Activated naive CD4-positive, alpha-beta T cell (primary cell): Measurements from ENCODE around the gene CAPN13.

ENCODE experiments used
- DNase-seq, 4 experiments: peaks; one replicate each; lab custom pipeline; 2025; lab: John Stamatoyannopoulos, UW

CAPN13 gene

DNA sequence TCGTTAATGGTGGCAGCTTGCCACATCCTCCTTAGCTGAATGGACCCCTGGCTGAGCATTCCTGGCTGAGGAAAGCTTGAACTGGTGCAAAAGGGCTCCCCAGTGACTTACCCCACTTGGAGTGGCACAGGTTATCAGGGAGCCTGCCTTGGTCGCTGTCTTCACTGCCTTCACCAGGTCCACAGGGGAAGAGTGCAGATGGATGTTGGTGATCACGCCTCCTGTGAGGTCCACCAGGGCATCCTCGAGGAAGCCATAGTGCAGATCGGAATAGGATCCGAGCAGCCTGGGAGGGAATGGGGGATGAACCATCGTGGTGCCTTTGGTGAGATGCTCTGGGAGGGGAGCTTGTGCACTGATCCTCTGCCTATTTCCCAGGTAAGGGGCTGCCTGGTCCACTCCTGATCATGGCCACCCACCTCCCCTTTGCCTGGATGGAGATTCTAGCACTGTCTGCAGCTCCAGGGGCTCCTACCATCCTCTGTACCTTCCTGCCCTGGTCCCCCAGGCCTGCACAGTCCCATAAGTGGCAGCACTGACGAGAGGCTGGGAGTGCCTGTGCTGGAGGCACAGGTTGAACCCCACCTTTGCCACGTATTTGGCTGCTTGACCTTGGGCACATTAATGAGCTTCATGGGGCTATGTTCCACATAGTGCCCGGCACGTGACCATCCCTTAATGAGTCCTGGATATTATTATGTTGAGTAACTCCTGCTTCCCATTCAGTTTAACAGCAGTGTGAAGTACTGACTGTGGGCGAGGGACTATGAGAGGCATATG, 43.0 kb downstream of the CAPN13 start:
- no peak for DNase-seq

DNA sequence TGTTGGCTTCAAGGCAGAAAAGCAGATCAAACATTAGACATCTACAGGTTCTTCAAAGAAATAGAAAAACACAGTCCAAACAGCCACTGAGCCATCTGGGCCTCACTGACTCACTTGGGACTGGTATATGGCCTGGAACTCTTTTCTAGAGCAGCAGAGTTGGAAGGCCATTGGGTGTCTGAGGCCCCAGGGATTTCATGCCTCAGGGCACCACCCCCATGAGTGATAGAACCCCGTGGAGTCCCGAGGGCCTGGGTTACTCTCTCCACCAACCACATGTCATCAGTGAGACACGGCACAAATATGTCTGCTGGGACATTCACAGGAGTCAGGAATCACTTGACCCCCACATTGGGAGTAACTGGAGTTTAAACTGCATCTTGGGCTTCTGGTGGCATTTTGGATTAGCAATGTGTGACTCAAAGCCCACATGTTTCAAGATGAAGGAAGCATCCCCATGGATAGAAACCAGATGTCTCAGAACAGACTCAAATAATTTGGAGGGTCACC, 44.0 kb downstream of the CAPN13 start:
- no peak for DNase-seq

DNA sequence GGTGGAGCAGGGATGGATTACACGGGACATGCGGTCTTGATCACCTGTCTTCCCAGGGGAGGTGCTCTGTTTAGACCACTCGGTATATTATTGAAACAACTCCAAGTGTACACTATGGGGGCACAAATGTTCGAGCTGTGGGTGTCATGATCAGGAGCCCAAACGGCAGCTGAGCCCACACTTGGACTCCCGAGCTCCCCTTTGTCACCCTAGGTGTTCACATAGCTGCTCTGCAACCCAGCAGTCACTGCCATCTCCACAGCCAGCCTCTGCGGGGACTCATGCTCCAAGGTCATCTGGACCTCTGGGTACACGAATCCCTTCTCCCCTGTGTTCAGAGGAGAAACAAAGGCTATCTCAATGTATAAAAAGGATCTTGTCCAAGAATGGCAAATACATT, 46.0 kb downstream of the CAPN13 start:
- no peak for DNase-seq

DNA sequence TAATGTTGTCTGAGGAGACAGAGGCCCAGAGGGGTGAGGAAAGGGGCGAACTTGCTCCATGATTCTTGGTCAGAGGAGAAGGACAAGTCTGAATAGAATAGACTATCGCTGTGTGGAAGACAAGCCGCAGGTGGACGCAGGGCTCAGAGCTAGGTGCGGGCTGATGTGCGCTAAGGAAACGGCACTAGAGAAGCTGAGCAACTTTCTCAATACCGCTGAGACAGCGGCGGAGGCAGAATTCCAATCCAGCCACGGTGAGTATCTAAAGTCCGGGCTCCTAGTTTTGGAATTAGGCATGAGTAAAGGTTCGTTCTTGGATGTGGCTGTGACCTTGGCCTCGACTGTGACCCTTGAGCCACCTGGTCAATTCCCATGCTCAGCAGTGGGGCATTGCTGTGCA, 47.8 kb downstream of the CAPN13 start:
- DNase-seq = no peak

DNA sequence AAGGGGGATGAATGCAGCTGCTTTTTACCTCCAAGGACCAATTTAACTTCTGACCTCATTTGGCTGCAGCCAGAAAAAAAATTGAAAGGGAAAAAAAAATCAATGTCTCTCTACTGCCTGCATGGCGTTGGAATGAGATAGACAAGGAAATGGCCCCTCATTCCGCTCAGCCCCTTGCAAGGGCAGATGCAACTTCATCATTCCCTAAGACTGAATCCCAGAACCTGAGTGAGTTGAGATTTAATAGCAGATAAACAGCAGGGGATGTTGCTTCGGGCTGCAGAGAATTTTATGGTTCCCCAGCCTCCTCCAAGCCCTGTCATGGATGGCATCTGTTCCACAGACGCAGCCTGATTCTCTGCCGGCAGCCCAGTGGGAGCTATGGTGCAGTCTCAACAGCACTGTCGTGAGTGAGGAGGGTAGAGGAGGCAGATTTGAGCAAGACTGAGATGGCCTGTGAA, 49.0 kb downstream of the CAPN13 start:
- DNase-seq = no peak

DNA sequence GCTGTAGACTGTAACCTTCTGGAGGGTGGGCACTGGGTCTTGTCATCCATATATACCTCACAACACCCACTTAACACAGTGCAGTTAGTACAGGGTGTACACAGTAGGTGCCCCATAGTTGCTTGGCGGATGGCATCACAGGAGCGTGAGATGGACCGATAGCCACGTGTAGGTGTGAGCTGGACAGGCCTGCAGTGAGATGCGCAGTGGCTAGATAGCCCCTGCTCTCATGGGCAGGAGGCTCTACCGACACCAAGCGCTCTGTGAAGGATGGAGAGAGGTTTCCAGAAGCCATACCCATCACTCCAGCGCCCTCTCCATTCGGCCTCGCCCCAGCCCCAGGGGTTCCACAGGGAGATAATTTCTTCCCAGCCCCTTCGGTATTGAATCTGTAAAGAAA, 49.5 kb downstream of the CAPN13 start:
- no peak for DNase-seq

DNA sequence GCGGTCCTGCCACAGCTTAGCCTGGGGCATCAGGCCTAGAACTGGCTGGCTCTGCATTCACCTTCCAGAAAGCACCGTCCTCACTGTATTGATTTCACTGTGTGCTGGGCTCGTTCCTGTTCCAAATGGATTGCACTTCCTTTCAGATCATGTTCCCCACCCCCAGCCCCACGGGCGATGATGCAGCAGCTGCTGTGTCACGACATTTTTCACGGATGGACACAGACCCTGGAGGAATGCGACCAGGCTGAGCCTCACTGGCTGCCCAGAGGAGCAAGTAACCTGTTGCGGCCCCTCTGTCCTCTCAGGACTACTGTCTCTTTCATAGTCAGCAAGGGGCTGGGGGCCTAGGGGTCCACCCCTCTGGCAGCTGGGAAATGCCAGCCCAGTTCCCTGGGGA, 50.3 kb downstream of the CAPN13 start:
- DNase-seq = no peak

DNA sequence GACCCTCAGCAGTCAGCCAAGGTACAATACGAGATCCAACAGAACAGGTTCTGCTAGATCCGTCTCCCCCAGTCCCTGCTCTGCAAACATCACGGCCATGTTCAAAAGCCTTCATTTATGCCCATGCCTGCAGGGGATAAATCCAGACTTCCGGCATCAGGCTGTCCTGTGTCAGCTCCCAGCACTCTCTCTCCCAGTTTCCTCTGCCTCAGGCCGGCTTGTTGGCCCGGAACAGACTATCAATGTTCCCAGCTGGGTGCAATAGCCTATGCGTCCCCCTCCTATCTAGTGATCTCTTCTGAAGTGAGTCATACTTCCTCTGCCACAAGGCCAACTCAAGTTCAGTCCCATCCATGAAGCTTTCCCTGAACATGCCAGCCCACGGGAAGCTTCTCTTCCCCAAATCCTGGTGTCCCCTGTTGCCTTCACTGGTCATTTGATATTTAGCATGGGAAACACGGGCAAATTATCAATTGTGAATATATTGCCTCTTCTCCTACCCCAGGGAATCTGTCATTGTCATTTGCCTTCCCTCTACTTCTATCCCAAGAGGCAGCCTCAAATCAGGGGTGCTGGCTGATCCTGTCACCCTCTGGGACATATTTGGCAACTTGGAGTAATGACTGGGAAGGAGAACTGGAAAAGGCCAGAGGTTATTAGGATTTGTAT, 51.1 kb downstream of the CAPN13 start:
- no peak for DNase-seq

DNA sequence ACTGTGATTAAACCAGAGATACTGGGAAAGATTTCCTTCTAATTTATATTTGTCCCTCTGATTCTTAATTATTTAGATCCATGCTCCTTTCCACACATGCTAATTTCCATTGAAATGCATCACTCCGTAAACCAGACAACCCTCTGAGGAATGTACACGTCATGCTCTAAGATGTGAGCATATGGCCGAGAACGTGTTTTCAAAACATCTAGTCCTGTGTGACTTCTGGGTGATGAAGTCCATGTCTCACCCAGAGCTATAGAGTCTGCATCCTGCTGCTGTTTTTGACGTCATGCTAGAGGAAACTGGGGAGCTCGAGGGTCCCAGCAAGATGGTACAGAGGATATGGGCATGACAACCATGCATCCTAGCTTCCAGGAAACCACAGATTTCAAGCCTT, 53.6 kb downstream of the CAPN13 start:
- DNase-seq = no peak

DNA sequence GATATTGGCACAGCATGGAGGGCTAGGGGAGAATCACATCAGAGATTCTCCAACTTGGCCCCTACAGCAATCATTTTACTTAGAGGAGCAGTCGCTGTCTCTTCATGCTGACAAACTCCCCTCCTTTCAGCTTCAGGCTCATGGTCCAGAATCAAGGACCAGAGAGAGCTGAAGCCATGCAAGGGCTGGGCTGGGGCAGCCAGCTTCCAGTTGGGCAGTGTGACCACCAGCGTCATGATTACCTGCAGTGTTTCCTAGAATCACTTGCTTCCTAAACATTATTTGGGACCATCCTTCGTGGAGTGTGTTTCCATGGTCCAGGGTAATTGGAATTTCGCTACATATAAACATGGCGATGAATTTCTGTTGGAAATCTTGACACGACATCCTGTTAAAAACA, 54.4 kb downstream of the CAPN13 start:
- no peak for DNase-seq

DNA sequence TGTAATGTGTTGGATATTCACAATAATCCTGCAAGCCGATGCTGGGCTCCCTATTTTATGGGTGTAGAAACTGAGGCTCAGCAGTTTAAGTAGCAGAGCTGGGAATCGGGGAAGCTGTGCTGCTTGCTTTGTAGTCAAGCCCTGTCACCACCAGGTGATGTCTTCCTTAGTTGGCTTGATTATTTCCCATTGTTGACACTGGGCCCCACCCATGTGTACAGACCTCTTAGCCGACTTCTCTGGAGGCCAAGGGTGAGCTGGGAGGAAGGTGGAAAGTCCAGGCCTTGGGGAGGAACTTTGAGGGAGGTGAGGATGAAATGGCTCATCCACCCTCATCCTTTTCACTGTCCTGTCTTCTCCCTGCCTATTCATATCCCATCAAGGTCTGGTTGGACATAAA, 60.0 kb downstream of the CAPN13 start:
- DNase-seq = no peak

DNA sequence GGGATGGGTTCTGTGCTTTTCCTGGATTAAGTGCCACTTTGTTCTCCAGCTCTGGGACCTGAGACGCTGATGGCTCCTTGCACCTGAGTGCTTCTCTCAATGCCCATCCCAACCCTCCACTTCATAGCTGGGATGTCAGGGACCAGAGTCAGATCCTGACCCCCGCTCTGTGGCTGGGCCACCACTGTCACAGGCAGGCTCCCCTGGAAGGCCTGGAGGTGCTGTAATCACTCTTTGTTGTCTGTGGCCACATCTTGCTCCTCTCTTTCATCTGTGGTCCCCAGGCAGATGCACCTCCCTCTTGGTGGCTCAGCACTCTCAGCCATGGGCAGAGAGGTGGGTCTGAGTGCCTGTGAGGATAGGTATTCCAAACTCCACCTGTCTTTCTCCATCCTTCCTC, 62.4 kb downstream of the CAPN13 start:
- DNase-seq = no peak

DNA sequence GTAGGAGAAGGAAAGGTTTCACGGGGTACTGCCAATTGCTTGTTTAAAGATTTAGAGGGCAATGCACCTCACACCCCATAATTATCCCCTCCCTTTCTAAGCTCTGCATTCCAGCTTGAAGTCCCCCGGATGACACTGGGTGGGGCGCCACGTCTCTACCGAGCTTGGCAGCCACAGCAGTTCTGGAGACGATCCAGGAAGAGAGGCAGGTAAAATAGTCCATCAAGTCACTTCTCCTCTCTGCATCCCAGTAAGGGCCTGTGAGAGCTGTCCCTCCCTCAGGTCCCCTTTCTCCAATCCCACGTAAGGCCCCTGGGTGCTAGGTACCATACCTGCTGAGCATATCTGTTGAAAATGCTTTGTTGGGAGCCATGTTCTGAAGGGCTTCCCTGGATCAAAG, 65.7 kb downstream of the CAPN13 start:
- no peak for DNase-seq

DNA sequence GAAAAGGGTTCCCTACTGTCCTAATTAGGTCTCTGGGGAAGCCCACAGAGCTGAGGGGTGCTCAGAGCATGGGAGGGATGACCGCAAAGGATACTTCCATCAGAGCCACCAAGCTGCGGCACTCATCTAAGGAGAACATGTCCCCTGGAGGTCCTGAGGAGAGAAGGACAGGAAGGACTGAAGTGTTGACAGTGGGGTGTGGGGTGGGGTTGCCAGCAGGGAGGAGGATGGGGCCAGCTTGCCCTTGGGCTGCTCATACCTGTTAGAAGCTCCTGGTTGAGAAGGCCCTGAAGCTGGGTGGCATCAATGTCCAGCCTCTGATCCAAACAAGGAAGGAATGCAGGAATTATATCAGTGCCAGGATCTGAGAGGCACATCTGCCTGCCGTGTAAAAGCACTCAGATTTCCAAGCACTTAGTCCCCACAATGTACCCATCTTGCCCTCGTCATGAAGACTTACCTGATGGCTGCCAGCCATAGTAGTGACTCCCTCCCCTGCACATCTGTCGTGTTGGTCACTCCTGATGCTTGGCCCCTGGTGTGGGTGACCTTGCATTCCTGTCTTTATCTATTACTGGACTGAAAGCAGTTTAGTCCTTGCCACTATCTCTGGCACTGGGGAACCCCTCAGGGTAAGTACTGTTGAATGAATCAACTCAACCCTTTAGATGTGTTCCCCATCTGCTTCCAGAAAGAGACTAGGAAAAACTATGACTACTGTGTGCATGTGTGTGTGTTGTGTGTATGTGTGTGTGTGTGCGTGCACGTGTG, 68.9 kb downstream of the CAPN13 start:
- no peak for DNase-seq

DNA sequence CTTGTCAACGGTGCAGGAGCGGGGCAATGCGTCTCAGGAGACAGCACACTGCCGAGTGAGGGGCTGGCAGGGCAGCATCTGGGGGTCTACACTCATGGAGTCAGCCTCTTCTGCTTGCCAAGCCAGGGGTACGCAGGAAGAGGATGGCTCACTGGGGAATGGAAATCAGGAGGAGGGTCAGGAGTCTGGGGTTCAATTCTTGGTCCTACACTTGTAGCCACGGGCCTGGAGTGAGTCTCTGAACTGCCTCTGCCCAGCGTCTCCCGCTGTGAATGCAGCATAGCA, 70.0 kb downstream of the CAPN13 start:
- no peak for DNase-seq

DNA sequence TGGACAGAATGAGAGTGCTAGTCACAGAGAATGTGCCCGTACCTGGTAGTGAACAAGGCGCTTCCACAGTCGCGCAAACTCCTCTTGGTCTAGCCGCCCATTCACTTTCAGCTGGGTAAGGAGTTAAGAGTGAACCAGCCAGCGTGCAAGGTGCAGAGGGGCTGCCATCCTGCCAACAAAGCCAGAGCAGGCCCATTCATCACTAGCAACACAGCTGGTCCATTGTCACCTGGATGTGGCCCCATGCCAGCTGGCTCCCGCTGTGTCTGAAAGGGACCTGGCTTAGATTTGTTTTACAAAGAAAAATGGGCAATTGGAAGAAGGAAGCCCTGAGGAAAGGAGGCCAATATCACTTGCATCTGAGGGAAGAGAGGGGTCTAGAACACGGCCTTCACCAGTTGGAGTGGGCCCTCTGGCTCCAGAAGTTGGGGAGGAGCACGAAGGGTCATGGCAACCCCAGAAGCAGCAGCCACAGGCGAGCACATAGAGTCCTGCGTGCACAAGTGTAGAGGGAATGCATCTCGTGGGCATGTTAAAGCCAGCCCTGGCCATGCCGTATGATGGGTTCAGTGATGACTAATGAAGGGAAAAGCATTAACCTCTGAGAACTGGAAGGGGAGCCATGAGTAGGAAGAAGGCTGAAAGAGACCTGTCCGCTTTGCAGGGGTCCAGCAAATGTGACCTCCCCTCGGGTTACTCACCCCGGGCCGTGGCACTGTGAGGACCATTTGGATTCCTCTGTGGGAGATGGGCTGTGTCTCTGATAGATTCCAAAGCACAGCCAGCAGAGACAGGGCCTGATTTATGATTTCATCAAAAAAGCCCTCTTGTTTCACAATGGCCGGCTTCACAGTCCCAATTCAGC, 70.6 kb downstream of the CAPN13 start:
- no peak for DNase-seq

DNA sequence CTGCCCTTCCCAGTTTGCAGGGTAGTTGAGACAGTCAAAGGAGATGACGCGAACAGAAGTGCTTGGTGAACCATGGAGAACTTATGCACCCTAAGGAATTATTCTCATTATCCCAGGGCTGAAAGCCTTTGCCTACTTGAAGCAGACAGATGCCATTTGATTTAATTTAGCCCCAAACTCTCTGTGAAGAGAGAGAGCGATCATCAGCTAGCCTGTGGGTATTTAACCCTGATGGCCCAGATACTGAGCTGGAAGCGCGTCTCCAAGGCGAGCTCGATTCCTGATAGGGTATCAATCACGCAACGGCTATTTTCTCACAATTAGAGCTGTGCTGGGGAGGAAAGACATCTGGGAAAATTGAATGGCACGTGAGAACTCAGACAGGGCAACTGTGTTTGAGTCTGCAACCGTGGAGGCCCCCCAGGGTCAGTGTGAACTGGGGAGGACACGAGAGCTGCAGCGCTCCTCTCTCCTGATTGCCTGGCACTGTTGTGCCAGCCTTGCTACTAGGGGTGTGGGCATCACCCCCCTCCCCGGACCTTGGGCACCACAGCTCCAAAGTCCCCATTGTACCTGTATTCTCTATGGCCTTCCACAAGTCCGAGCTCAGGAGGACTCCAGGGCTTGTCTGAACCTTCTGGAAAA, 73.2 kb downstream of the CAPN13 start:
- no peak for DNase-seq

DNA sequence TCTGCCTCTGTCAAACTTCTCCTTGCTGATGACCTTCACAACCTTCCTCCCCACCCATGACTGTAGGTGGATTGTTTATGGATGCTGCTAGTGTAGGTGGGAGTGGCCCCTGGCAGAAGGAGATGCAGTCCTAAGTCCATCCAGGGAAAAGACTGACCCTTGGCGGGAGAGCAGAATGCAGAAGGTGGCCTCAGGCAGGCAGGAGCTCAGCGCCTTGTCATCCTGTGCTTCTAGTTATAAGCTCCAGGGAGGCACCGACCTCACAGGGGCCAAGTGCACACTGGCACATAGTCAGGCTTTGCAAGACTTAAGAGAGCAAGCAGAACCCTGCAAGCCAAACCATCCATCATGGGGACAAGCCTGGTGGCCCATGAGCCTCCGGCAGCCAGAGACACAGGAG, 74.4 kb downstream of the CAPN13 start:
- no peak for DNase-seq

DNA sequence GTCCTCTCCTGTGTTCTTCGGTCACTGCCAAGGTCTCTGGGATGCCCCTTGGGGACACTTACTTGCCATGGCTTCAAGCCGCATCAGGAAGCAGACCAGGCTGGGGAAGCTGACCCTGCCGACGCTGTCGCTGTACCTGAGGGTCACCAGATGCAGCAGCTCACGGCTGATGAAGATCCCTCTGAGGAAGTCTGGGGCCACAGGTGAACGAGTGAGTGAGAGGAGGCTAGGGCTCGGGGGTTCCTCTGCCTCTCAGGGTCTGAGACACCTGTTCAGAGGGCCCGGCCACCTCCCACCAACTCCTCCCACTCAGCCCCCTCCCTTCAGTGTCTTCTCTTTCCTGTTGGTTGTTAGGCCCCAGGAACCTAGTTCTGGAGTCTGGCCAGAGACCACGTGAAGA, 74.9 kb downstream of the CAPN13 start:
- no peak for DNase-seq

DNA sequence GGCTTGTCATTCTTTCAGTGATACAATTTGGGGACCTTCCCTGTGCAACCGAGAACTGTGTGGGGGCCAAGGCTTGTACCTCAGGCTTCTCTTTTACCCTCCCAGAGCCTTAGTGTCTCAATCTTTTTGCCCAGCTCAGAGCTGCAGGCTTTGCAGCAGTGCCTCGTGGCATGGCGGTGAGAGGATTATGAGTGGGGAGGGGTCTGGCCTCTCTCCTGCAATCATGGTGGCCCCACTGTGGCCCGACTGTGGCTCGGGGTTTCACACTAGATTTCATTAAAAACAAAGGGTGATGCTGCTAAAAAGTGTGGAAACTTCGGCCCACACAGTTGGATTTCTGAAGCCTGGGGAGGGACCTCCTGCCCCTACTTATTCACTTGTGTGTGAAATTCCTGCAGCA, 75.5 kb downstream of the CAPN13 start:
- DNase-seq = no peak
